ENCODE measurements around the gene KCNH1. TPM values are rescaled to one million over a fixed set of nuclear protein-coding genes. Genes with fewer than 3 reads are reported as not detected.

Gene KCNH1
- total RNA-seq, 1 donor from 2014 or later: not detected

- no peak for DNase-seq
- Histone ChIP-seq H3K9me3 (replicated peaks) (peaks cover 22% of the 10 kb centered on the region), H3K27me3 (ENCODE audit: low read depth) (no peaks in the 10 kb centered on the region), H3K36me3 (no peaks in the 10 kb centered on the region), H3K4me1 (no peaks in the 10 kb centered on the region), H3K27ac (replicated peaks) (no peak overlapping the region), H3K4me3 (no peak overlapping the region)
- intact Hi-C loops (cut with micrococcal nuclease): no loop called here
- TF ChIP-seq, protein P1, sequence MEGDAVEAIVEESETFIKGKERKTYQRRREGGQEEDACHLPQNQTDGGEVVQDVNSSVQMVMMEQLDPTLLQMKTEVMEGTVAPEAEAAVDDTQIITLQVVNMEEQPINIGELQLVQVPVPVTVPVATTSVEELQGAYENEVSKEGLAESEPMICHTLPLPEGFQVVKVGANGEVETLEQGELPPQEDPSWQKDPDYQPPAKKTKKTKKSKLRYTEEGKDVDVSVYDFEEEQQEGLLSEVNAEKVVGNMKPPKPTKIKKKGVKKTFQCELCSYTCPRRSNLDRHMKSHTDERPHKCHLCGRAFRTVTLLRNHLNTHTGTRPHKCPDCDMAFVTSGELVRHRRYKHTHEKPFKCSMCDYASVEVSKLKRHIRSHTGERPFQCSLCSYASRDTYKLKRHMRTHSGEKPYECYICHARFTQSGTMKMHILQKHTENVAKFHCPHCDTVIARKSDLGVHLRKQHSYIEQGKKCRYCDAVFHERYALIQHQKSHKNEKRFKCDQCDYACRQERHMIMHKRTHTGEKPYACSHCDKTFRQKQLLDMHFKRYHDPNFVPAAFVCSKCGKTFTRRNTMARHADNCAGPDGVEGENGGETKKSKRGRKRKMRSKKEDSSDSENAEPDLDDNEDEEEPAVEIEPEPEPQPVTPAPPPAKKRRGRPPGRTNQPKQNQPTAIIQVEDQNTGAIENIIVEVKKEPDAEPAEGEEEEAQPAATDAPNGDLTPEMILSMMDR (IDR thresholded peaks at IDR 0.05; ENCODE audit: borderline replicate concordance): no peak
These were observed 212.9 kb downstream of the KCNH1 start for GRCh38 chr1:210920716-210921694.

DNA sequence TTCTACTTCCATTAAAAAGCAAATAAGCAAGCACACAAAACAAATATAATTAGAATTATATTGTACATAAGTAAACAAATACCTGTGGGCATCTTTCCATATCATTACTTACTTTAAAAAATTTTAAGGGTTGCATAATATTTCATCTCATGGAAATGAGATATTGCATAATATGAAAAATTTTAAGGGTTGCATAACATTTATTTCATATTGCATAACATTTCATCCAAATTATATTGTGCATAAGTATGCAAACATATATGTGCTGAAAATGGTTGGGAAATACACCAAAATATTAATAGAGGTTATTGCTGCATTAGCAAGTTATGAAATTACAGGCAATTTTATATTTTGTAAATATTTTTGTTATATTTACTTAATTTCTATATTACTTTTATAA lies 213.7 kb downstream of the KCNH1 start:
- DNase-seq: no peak
- TF ChIP-seq, protein P1 (IDR thresholded peaks at IDR 0.05; ENCODE audit: borderline replicate concordance): no peak
- intact Hi-C loops (cut with micrococcal nuclease): no loop called here
- Histone ChIP-seq H3K27ac (replicated peaks) (no peak overlapping the region), H3K36me3 (no peaks in the 10 kb centered on the region), H3K27me3 (ENCODE audit: low read depth) (no peaks in the 10 kb centered on the region), H3K9me3 (replicated peaks) (peaks cover 16% of the 10 kb centered on the region), H3K4me1 (no peaks in the 10 kb centered on the region), H3K4me3 (no peak overlapping the region)

DNA sequence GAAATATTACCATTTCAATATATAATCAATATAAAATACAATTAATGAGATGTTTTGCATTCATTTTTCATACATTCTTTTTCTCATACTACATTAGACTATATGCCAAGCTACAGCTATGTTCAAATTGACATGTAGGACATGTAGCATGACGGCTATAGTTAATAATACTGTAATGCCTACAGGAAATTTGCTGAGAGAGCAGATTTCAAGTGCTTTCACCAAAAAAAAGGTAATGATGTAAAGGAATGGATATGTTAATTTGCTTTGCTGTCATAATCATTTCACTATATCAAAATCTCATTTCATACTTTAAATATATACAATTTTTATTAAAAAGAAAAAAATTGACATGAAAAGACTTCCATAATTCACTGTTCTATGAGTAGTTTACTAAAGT lies 215.1 kb downstream of the KCNH1 start:
- H3K4me1 ChIP-seq: no peaks in the 10 kb centered on the region
- H3K4me3 ChIP-seq: no peak overlapping the region
- H3K9me3 ChIP-seq (replicated peaks): peaks cover 3% of the 10 kb centered on the region
- DNase-seq: no peak
- H3K27me3 ChIP-seq (ENCODE audit: low read depth): no peaks in the 10 kb centered on the region
- no peak overlapping the region for H3K27ac ChIP-seq (replicated peaks)
- TF ChIP-seq, protein P1 (IDR thresholded peaks at IDR 0.05; ENCODE audit: borderline replicate concordance): no peak
- no peaks in the 10 kb centered on the region for H3K36me3 ChIP-seq
- intact Hi-C loops (cut with micrococcal nuclease): no loop called here

GRCh38 chr1:210917560-210918169 lies 216.3 kb downstream of the KCNH1 start:
- Histone ChIP-seq H3K27me3 (ENCODE audit: low read depth) (no peaks in the 10 kb centered on the region), H3K4me1 (no peaks in the 10 kb centered on the region), H3K9me3 (replicated peaks) (no peaks in the 10 kb centered on the region), H3K27ac (replicated peaks) (no peak overlapping the region), H3K36me3 (no peaks in the 10 kb centered on the region), H3K4me3 (no peak overlapping the region)
- intact Hi-C loops (cut with micrococcal nuclease): no loop called here
- TF ChIP-seq, protein P1 (IDR thresholded peaks at IDR 0.05; ENCODE audit: borderline replicate concordance): no peak
- DNase-seq: no peak

GRCh38 chr1:210916548-210916947 lies 217.4 kb downstream of the KCNH1 start:
- Histone ChIP-seq H3K9me3 (replicated peaks) (no peaks in the 10 kb centered on the region), H3K36me3 (no peaks in the 10 kb centered on the region), H3K4me1 (no peaks in the 10 kb centered on the region), H3K27ac (replicated peaks) (no peak overlapping the region), H3K4me3 (no peak overlapping the region), H3K27me3 (ENCODE audit: low read depth) (no peaks in the 10 kb centered on the region)
- TF ChIP-seq, protein P1 (IDR thresholded peaks at IDR 0.05; ENCODE audit: borderline replicate concordance): no peak
- intact Hi-C loops (cut with micrococcal nuclease): no loop called here
- no peak for DNase-seq

Measured in left ventricle myocardium inferior (tissue), 1 donor.